ENCODE measurements around the gene FSTL3. TPM values are rescaled to one million over a fixed set of nuclear protein-coding genes. Genes with fewer than 3 reads are reported as not detected.

Gene FSTL3
- total and polyA plus RNA-seq, 2 of the 13 experiments (the other 11 are each of a cell fraction or from before 2014, with no cell fraction given), result 13.5 to 15.6 TPM

- no peak for TF ChIP-seq TEAD3 (CRISPR knock-in tag; optimal IDR thresholded peaks at IDR 0.05; ENCODE audit: borderline replicate concordance)
Observed at GRCh38 chr19:722553-723101, 46.4 kb downstream of the FSTL3 start (continued).

GRCh38 chr19:723247-723646 lies 47.1 kb downstream of the FSTL3 start:
- no peak for DNase-seq (ENCODE audit: low spot score)
- ATAC-seq, result no peak
- TF ChIP-seq ZBTB33 (CRISPR knock-in tag; IDR thresholded peaks at IDR 0.05) (0 out of 2 replicates have a peak, but pooled peaks have one; percentile 17), ZNF687 (CRISPR knock-in tag; IDR thresholded peaks at IDR 0.05) (0 out of 2 replicates have a peak, but pooled peaks have one; percentile 4), TARDBP (CRISPR knock-in tag; IDR thresholded peaks at IDR 0.05) (no peak), THYN1 (CRISPR knock-in tag; IDR thresholded peaks at IDR 0.05; ENCODE audit: borderline replicate concordance, low read depth) (no peak)
- no peaks in the 10 kb centered on the region for H4K20me1 ChIP-seq (ENCODE audit: insufficient read depth, low read length)
- H3K79me2 ChIP-seq (ENCODE audit: insufficient read depth, low read length), result no peaks in the 10 kb centered on the region
- H3K4me1 ChIP-seq (ENCODE audit: insufficient read depth, low read length), result peaks cover 35% of the 10 kb centered on the region
- intact Hi-C loops (cut with micrococcal nuclease; ENCODE audit: unreplicated experiment), result no loop called here
- FAIRE-seq, result no peak
- H3K27ac ChIP-seq (ENCODE audit: extremely low read length, insufficient read depth, low read length), result no peak overlapping the region
- H3K36me3 ChIP-seq (replicated peaks in 1 of 2; ENCODE audit: control insufficient read depth in 1 of 2, insufficient read depth in 2 of 2, low read length in 2 of 2), result no peaks in the 10 kb centered on the region
- no peaks in the 10 kb centered on the region for H3K27me3 ChIP-seq (ENCODE audit: control insufficient read depth in 1 of 2, insufficient read depth in 2 of 2, low read length in 2 of 2)
- no TSS peak for BruUV-seq (replicated peaks)
- no peaks in the 10 kb centered on the region for H3K9me3 ChIP-seq (ENCODE audit: low read length)
- H3K4me3 ChIP-seq (replicated peaks in 1 of 3; ENCODE audit: insufficient read depth in 1 of 3, low read depth in 2 of 3, low read length in 3 of 3), result no peak overlapping the region
- CTCF ChIA-PET (ENCODE audit: low intra/inter-chr PET ratio, low total read pairs), result no interaction called here
- in situ Hi-C loops (cut with HindIII; ENCODE audit: extremely low pct_ligation_motif_present, low pct_unique_long_range_greater_than_20kb), result no loop called here
- H3K4me2 ChIP-seq (ENCODE audit: low read depth, low read length), result no peak overlapping the region
- POLR2A ChIA-PET, result interaction anchor here (1.8 kb wide), 1 partner anchor 19 kb away, joined by 6 read pairs; no protein-coding TSS in a partner anchor
- H3K9ac ChIP-seq (ENCODE audit: insufficient read depth, low read depth, low read length), result no peak overlapping the region
- no peak overlapping the region for H2AFZ ChIP-seq (ENCODE audit: low read length)
- 57% methylated on average over 7 of the region's 13 CpGs for WGBS (ENCODE audit: low lambda C conversion rate)

All from HepG2 (cell line).